SU-DHL-6 (cell line): ENCODE data around the gene PTCSC3.

Source experiments
- CTCF ChIP-seq: fragments of 200-600 bp; sonication (generic); IDR thresholded peaks from one replicate; pipeline ENCODE4 v1.5.1; 2017; ENCODE audit warnings: antibody characterized with exemption, mild to moderate bottlenecking, low read length, moderate library complexity; ENCODE audit not compliant: insufficient read depth, poor library complexity, severe bottlenecking
- EZH2phosphoT487 ChIP-seq: fragments of 200-600 bp; sonication (generic), shearing (Covaris generic); conservative IDR thresholded peaks from 2 replicates; pipeline ENCODE4 v1.6.1; 2018; ENCODE audit warnings: mild to moderate bottlenecking, antibody characterized with exemption, low read length, moderate library complexity, mixed read lengths

DNA sequence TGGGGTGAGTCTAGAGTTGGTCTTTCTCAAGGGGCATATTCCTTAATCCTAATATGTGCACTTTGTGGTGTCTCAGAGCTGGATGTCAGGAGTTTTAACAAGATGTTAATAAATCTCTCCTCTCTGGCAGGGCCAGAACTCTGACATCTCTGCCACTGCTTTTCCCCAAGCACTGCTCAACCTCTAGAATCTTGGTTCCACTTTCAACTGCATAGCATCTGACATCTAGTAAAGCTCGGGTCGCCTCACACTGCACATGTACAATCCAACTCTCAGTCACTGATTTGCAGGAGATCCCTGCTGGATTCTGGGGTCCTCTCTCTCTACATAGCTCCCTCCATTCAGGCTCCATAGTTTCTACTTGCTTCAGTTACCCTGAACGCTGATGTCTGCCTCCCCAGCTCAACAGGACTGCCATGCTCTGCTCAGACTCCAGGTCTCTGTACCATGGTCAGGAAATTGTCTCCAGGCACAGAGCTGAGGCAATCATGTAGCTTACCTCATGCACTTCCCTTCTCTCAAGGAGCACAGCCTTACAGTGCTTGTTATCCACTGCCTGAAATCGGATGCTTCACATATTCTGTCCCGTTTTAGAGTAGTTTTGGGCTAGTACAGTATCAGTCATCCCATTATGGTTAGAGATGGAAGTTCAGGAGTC is 1.6 kb downstream of the PTCSC3 start:
- TF ChIP-seq CTCF (no peak), EZH2phosphoT487 (no peak)
